ENCODE results near the gene CCL25.

- TF ChIP-seq CTCF (IDR thresholded peaks at IDR 0.05) (no peak), POLR2A (IDR thresholded peaks at IDR 0.05) (no peak), EP300 (IDR thresholded peaks at IDR 0.05) (peak in 1 of 4 donors; percentile 34), POLR2AphosphoS5 (IDR thresholded peaks at IDR 0.05) (peak in 1 of 2 donors; percentile 43)
Observed at GRCh38 chr19:8085598-8086408, 33.2 kb downstream of the CCL25 start.

Measured in upper lobe of left lung (tissue), 4 donors.